Glomerular visceral epithelial cell (primary cell): ENCODE measurements around the gene RPS21.
"Not testable (repeated sequence)": the region's sequence is repeated elsewhere in the genome, so short reads cannot be mapped to it uniquely, and the experiment has no call there.

Source experiments
- DNase-seq: peaks from one replicate; pipeline ENCODE4 v3.0.0-alpha.2; 2016; ENCODE audit errors: extremely low spot score

RPS21 gene

DNA sequence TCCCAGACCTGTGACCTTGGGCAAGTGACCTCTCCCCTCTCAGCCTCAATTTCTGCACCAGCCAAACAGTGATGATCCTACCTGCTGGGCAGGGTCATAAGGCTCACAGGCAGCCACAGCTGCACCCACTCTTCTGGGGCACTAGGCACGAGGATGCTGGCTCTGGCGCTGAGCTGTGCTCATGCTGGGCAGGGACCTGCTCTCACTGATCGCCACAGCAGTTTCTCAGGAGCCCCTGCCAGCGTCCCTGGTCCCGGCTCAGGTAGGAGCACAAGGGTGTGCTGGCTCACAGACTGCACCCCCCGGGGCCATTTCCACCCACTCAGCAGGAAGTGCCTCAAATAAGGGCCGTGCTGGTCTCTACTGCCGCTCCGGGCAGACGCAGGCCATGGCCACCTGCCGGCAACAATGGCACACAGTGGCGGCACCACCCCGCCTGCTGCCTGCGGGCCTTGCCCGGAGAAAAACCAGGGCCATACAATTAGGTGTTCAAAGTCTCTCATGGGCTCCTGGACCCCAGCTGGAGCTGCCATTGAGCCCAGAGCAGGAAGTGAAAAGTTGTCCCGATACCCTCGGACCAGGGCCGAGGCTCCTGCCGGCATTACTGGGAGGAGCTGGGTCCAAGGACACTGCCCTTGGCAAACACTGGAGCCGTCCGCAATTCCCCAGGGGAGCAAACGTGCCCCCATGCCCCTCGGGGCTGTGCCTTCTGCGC, 24.7 kb downstream of the RPS21 start:
- no peak for DNase-seq

DNA sequence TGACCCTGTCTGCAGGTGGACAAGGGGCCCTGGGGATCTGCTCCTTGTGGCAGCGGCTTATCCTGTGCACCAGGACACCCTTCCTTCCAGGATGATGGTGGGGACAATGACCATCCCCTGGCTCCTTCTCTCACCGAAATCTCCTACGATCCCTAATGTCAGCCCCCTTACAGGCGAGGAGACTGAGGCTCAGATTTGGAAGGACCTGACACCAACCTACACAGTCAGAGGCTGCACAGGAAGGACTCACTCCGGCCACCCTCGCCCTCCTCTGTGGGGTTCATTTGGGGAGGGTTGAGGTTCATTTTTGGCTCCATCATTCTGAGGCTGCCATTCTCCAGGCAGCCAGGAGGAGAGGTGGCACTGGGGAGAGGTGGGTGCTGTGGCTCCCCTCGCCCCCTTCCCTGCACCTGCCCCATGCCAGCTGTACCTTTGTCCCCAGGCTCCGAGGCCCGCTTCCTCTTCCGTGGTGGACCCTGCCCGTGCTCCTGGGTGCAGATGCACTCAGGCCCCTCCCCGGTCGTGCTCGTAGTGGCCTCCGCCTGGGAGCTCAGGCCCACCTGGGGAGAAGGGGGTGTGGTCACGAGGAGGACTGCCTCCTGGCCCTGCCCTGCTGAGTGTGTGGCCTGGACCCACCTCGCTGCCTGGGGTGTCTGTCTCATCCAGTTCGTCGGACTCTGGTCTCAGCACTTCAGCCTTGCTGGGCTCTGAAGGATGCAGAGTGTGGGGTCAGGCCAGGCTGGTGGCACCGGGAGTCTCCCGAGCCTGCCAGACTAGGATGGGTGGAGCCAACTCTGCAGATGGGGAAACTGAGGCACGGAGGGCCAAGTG, 25.5 kb downstream of the RPS21 start:
- no peak for DNase-seq

DNA sequence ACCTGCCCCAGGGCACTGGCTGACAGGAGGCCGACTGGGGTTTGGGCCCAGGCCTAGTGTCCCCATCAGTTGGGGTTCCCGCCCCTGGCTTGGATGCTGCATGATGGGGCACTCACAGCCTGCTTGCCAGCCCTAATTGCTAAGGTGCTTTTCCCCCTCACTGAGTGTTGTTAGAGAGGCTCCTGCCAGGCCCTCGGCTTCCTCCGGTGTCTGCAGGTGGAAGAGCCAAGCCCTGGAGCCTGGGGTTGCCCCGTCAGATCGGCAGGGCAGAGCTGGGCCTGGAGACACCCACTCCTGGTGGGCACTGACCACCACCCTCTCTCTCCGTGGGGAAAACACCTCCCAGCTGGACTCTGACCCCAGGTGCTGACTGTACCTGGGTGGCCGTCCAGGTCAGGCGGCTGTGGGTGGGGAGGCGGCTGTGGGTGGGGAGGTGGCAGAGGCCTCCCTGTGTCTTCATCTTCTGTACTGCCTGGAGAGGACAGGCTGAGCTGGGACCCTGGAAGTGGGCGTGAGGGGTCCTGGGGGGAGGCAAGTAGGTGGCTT, 26.2 kb downstream of the RPS21 start:
- no peak for DNase-seq

DNA sequence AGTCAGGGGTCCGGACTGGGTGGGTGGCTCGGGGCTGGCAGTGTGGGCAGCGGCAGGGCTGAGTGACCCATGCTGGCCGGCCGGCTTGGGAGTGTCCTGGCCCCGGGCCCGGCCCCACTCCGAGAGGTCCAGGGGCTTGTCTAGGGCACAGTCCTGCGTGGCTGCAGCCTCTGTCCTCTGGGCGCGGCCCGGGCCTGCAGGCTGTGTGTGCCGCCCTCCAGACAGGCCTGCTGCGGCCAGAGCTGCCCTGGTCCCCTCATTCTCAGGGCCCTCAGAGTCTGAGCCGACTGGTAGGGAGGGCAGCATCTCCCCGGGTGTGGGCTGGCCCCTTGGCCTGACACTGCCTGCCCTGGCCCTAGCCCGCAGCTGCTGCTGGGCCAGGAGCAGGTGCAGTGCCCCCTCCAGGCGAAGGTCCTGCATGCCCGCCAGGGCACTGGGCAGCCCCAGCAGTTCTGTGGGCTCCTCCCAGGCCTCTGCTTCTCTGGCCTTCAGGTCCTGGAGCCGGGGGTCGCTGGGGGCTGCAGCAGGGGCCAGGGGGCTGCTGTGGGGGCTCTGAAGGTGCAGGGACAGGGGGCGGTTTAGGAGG, 27.1 kb downstream of the RPS21 start:
- DNase-seq: no peak

DNA sequence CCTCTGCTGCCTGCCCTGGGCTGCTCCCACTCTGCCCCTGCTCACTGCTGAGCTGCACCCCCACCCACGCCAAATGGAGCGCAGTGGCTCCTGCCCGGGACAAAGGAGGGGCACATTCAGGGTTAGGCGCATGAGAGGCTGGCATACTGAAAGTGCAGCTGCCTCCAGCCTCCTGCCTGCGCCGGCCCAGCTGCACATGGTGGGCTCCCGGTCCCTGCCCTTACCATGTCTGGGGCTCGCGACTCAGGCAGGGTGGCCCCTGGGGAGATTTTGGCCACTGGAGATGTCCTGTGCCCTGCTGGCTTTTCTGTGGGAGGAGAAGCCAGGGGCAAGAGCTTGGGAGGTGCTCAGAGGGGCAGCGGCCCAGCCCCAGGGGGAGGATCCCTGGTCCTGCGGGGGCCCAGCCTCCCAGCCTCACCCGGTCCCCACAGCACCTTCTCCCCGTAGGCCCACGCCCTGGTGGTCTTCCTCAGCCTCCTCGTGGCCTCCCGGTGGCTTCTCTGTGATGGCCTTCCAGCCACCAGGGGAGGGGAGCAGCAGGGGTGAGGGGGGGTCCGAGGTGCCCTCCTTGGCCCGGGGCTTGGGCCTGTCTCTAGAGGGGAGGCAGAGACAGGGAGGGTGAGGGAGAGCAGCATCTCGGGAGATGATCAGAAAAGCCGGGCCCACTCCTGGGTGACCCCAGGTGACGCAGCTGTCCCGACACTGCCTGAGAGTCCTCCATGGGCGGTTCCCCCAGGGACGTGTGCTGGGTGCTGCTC, 28.6 kb downstream of the RPS21 start:
- no peak for DNase-seq

DNA sequence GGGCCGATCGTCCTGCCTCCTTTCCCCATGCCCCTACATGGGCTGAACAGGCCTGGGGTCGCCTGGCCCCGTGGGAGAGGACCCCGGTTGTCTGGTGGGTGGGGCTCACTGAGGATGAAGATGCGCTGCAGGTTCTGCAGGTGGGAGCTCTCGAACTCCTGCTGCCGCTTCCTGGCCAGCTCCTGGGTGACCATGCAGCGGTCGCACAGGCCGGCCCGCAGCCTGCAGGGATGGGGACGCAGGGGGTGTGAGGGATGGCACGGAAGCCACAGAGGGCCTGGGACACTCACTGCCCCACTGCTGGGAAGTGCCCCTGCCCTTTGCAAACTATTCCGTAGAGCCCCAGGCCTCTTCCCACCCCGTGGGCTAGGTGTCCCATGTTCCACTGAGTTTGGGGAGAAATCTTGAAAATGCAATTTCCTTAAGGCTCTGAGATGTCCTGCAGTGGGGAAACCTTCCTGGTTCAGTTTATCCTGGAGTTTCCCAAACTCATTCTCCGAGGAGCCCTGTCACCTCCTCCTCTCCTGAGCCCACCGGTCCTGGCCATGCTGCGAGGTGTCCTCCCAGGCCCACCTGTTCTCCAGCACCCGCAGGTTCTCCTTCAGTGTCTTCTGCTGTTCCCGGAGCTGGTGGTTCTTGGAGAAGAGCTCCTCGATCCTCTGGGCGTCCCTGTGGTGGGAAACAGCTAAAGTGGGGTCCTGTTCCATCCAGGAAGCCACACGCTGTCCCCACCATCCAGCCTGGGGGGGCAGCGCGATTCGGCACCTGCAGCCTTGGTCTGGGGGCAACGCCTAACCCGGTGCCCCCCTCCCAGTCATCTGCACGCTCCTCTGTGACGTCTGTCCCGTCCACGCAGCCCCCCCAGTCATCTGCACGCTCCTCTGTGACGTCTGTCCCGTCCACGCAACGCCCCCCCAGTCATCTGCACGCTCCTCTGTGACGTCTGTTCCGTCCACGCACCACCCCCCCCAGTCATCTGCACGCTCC, 30.0 kb downstream of the RPS21 start:
- no peak for DNase-seq

DNA sequence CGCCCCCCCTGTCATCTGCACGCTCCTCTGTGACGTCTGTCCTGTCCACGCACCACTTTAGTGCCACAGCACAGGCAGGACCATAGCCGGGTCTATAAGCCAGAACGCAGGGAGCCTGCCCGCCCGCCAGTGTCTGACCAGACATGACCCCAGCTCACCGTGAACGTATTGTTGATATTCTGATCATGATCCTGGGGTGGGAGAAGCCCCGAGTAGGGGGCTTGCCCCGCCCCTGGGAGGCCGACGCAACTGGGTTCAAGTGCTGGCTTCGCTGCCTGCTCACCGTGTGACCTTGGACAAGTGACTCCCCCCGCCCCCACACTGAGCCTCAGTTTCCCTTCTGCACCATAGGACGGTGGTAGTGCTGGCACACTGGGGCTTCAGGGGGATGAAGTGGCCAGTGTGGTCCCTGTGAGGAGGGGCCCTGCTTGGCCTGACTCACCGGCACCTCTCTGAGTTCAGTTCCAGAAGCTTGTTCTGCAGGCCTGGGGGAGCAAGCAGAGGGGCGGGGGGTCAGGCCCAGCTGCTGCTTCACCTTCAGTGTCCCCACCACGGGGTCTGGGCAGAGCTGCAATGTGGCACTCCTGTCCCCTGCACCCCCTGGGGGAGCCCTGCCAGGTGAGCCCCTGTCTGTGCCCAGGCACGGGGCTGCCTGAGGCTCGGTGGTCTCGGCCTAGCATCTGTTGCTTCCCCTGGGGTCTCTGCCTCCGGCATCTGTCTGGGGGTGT, 31.2 kb downstream of the RPS21 start:
- no peak for DNase-seq

DNA sequence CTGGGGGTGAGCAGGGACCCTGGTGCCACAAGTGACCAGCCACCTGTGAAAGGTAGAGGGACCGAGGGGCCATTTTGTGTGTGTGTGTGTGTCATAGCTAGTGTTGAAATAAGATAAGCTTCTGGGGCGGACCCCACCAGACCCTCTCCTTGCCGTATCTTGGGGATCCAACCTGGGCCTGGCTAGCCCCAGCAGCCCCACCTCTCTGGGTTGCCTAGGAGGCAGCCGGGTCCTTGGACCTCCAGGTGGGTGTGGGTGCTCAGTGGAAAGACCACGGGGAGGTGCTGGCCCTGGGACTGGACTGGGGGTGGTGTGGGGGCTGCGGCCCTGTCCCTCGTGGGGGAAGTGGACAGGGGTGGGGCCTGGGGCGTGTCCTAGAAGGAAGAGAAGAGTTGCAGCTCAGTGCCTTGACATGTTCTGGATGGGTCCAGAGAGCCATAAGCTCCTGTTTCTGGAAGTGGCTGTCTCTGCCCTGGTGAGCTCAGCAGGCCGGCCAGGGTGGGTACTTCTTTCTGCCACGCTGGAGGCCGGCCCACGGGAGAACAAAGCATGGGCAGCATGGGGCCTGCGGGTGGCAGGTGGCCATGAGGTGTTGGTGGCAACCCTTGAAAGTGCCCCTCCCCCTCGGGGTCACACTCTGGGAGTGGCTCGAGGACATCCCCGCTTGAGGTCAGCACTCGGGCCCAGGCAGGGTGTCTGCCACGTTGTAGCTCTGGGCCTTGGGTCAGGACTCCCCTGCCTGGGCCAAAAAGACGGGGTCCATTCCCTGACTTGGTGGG, 32.0 kb downstream of the RPS21 start:
- DNase-seq: no peak

DNA sequence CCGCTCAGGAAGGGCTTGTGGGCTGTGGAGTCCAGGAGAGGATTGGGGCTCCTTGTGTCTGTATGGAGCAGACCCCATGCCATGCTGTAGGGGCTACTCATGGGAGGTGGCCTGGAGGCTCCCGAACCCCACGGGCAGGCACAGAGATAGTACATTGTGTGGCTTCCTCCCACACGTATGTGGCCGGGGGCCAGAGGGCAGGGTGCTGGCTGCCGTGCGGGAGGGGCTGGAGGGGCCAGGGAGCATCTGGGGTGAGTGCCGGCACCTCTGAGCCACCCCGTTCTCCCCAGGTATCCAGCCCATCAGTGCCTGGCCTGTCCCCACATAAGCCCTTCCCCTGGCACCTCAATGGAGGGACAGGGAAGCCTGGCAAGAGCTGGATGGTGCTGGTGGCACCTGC, 32.9 kb downstream of the RPS21 start:
- no peak for DNase-seq

DNA sequence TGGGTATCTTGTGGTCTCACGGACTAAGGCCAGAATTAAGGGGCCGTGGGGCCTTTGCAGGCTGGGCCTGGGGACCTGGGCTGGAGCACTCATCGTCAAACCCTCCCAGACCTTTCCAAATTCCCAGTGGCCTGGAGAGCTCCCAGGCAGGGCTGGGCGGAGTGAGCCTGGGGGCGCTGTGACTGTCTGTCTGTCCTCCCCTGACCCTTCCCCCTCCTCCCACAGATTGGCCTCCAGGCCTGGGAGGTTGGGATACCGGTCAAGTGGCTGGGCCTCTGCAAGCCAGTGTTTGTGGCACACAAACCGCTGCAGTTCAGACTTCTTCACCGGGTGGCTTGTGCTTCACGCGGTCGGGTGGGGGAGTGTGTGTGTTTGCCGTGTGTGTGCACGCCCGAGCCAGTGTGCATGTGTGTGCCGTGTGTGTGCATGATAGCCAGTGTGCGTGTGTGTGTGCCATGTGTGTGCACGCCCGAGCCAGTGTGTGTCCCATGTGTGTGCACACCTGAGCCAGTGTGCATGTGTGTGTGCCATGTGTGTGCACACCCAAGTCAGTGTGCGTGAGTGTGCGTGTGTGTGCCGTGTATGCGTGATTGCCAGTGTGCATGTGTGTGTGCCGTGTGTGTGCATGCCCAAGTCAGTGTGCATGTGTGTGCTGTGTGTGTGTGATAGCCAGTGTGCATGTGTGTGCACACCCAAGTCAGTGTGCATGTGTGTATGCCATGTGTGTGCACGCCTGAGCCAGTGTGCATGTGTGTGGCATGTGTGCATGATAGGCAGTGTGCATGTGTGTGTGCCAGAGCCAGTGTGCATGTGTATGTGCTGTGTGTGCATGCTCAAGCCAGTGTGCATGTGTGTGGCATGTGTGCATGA, 34.2 kb downstream of the RPS21 start:
- no peak for DNase-seq

DNA sequence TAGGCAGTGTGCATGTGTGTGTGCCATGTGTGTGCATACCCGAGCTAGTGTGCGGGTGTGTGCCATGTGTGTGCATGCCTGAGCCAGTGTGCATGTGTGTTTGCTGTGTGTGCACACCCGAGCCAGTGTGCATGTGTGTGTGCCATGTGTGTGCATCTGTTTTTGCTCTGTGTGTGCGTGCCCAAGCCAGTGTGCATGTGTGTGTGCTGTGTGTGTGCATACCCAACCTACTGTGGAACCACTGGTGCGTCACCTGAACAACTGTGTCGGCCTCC, 34.8 kb downstream of the RPS21 start:
- no peak for DNase-seq

DNA sequence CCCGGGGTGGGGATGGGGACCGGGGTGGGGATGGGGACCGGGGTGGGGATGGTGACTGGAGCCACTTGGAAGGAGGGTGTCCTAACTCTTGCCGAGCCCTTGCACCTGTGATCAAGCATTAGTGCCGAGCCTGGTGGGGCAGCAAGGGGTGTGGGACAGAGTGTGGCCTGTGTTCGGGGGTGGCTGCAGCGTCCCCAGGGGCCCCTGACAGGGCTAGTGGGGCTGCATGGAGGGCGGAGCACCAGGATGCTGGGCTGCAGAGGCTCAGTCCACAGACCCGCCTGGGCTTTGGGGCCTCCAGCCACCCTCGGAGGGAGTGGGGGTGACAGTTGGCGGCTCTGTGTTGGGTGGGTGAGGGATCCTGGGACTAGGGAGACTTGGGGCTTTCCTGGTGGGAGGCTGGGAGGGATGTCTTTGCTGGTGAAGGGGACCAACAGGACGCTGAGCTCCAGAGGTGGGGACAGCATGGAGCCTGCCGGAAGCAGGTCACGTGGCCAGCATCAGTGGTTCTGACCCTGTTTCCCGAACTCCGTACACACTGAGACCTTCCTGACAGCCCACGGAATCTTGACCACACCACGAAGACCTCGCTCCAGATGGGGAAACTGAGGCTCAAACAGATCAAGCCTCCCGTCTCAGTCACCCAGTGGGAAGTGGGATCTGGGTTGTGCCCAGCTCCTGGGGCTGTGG, 35.9 kb downstream of the RPS21 start:
- no peak for DNase-seq

DNA sequence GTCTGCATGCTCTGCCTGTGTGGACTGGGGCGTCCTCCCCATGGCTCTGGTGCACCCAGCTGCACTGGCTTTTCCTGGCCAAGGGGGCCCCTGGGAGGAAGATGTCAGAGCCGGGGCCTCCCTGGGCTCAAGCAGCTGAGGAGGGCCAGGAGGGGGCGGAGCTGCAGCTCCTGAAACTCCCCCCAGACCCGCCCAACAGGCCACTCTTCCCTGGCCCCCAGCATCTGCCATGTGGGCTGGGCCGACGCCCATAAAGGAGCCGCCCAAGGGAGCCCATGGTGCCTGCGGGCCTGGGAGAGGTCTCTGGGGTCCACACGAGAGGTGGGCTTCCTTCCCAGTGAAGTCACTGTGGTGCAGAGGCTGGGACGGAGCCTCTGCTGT, 36.4 kb downstream of the RPS21 start:
- no peak for DNase-seq

DNA sequence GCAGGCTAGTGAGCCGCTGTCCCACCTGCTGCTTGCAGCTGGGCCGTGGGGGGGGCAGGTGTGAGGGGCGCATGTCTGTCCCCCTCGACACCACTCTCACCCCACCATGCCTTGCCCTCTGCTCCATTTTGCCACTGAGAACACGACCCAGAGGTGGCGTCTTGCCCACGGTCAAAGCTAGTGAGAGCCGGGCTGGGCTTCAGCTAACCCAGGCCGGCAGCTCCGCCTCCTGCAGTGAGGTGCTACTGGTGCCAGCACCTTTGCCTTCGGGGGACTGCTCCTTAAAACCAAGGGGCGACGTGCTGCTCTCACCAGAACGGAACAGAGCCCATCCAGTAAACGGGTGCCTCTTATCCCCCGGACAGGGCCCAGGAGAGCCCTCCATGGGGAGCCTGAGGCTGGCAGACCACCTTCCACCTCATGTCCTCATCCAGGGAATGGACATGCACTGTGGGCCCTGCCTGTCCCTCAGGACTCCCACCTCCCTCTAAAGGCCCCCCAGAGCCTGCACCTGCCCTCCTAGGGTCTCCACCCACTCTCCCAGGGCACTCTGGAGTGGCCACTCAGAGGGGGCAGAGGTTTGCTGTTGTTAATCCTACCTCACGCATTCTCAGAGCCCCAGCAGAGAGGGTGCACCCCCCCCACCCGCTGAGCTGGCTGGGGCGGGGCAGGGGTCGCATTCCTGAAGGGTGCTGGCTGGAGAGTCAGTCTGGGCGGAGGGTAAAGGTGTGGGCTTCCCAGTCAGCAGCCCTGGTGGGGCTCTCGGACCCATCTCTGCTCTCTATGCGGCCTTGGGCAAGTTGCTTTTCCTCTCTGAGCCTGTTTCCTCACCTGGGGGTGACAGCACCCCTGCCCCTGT, 37.6 kb downstream of the RPS21 start:
- no peak for DNase-seq

DNA sequence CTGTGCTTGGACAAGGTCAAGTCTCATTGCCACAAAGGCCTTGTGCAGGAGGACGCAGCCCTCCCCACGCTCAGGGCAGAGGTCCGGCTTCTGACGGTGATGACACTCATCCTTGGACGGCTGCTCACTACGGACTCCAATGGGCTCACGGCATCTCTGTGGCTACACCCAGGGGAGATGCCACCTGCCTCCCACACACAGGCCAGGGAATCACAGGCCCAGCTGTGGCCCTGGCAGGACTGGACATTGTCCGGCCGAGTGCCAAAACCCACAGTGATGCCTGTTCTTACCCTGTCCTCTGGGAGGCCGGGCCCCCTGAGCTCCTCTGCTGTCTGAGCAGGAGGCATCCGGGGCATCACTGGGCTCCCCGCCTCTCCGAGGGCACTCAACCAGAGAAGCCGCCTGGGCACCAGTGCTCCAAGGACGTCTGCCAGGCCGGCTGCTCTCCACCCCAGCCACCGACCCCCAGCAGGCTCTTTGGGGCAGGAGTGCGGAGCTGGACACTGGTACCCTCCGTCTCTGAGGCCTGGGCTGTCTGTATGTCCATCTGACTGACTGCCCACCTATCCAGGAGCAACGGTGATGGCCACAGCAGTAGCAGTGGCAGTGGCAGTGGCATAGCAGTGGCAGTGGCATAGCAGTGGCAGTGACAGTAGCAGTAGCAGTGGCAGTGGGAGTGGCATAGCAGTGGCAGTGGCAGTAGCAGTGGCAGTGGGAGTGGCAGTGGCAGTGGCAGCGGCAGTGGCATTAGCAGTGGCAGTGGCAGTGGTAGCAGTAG, 38.6 kb downstream of the RPS21 start:
- DNase-seq: no peak

DNA sequence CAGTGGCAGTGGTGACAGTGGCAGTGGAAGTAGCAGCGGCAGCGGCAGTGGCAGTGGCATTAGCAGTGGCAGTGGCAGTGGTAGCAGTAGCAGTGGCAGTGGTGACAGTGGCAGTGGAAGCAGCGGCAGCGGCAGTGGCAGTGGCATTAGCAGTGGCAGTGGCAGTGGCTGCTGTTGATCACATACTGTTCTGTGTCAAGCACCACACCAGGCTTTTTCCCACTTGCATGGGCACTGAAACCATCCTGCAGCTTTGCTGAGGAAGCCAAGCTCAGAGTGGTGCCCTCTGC, 39.1 kb downstream of the RPS21 start:
- not testable (repeated sequence) for DNase-seq
